Stimulated activated CD4-positive, alpha-beta T cell treated with anti-CD3 and anti-CD28 coated beads, Interleukin-2, amount 100 ng/mL, for 48 hours (primary cell): ENCODE data around the gene PSMB8.
"Not testable (repeated sequence)": the region's sequence is repeated elsewhere in the genome, so short reads cannot be mapped to it uniquely, and the experiment has no call there.

Source experiments
- DNase-seq, 2 donors: peaks; one replicate each; pipeline ENCODE4 v3.0.0-alpha.2; 2020

PSMB8 gene

DNA sequence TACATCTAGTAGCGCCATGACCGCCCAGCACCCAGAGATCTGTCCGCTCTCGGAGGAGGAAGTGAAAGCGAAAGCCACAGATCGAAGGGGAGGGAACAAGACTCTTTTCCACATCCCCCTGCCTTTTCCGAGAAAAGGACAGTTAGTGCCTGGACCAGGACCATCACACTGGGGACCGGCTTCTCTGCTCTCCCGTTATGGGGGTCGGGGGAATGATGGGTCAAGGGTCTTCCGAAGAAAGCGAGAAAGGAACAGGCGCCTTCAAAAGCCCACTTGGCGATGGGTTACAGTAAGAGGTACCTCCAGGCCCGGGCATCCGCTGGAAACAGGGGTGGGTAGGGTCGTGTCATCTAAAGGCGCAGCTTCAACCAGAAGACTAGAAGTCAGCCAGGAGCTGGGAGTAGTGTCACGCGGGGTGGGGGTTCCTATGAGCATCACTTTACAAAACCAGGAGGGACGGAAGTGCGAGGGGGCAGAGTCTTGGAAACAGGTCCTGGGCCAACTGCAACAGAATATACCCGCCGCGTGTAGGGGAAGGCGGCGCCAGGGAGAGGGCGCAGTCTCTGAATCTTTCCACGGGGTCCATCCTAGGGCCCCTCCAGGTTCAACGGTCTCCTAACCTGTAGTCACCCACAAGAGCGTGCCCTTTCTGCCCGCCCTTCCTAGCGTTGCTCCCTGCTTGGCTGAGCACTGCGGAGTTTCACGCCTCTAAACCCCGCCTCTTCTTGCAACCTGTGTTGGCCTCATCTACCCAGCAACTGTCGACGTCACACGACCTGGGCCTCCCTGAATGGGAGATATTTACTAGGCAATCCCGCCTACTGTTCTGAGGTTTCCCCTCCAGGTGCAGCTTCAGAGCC, at the start of gene PSMB8:
PSMB8 (minus strand) TSS at position 69 of the 860 bp plus-strand sequence; CDS start at position 18, 51 bp downstream.
- DNase-seq, result peak; percentile 92 to 98

- no peak for DNase-seq
Measured at GRCh38 chr6:32890831-32891230, 47.0 kb upstream of the PSMB8 start.

GRCh38 chr6:32889533-32889932, 45.7 kb upstream of the PSMB8 start:
- DNase-seq, result no peak

DNA sequence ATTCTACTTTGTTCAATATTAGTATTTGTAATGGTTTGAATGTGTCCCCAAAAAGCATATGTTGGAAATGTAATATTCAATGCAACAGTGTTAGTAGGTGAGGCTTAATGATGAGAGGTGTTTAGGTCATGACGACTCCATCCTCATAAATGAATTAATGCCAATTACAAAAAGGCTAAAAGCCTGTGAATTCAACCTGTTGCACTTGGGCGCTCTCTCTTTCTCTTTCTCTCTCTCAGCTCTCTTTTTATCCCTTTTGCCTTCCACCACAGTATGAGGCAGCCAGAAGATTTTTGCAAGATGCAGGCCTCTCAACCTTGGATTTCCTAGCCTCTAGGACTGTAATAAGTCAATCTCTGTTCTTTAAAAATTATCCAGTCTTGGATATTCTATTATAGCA, 44.7 kb upstream of the PSMB8 start:
- no peak for DNase-seq

- DNase-seq, result no peak
Measured at GRCh38 chr6:32887616-32888015, 43.8 kb upstream of the PSMB8 start.

DNA sequence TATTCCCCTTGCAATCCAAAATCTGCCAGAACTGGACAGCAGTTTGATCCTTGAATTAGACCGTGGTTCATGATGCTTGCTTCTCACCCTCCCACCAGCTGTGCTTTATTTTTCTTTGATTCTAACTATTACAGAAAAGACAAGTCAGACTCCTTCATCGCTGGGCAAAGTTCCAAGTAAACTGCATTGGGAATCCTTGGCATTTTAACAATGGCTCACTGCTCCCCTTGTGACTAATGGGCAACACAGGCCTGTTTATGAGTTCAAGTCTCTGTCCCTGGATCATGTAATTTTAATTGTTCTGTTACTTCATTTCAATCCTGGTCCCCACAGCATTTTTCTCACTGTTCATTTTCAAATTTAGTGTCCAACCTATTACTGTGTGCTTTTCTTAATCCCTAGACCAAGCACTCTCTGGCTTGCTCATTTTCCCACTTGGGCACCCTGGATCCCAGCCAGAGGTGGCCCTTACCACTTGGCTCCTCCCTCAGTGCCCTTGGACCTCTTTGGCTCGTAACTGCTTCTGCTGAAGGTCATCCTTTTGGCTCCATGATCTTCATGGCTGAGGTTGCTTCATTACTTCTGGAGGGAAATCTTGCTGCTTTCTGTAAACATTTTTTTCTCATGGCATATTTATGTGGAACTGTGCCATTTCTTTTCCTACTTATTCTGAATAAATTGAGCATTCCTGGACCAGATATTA, 43.0 kb upstream of the PSMB8 start:
- no peak for DNase-seq

DNA sequence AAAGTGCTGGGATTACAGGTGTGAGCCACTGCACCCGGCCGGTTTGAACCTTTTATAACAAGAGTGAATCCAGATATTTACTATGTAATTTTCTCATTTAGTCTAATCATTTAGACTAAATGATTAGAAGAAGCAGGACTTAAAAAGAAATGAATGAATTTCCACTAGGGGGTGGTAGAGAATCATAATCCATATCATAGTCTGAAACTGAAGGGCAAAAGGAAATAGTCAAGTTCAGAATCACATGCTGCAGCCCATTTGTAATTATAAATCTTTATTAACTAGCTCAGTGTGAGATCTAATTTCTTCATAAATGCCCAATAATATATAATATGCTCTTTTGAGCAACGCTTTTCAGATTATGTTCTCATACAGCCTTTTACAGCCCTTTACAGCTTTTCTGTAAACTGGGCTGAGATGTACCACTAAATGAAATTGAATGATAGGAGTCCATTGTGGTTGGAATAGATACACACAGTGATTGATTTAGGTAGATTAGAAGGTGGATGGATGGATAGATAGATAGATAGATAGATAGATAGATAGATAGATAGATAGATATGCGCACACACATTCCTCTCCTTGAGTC, 41.9 kb upstream of the PSMB8 start:
- no peak for DNase-seq

GRCh38 chr6:32883789-32884188, 39.9 kb upstream of the PSMB8 start:
- DNase-seq, result no peak

DNA sequence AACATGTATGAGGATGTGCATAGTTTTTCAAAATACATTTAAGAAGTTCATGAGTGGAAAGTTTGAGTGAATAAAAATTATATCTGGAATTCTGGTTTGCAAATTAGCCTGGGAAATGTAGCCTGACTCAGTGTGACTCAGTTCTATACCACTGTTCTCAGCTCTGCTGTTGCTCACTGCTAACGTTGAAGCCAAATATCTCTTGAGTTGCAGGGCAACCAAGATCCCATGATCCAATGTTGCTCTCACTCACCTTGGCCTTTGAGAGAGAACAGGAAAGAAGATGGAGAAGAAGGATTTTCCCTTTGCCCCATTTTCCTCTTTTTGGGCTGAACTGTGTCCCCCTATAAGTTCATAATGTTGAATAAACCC, 39.0 kb upstream of the PSMB8 start:
- DNase-seq, result no peak

DNA sequence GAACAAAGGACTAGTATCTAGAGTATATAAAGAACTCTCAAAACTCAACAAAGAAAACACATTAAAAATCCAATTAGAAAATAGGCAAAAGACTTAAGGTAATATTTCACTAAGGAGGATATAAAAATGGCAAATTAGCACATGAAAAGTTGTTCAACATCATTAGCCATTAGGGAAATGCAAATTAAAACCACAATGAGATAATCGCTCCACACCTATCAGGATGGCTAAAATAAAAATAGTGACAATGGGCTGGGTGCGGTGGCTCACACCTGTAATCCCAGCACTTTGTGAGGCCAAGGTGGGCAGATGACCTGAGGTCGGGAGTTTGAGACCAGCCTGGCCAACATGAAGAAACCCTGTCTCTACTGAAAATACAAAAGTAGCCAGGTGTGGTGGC, 37.1 kb upstream of the PSMB8 start:
- DNase-seq, result not testable (repeated sequence)

DNA sequence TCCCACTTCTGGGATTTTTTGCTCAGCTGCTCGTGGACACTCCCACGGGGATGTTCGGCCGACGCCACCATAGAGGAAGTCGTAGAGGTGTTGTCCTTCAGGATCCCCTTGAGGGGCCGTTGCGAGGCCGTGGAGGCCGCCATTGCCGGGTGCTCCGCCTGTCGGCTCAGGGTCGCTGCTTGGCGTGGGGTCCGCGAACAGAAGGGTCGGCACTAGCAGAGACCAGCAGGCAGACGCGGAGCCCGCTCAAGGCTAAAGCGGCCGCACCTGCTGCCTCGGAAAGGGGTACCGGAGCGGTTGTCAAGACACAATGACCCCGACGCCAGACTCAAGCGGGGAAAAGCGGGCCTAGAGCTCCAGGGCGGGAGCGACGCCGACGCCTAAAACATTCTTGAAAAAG, 35.8 kb upstream of the PSMB8 start:
- DNase-seq, result no peak

DNA sequence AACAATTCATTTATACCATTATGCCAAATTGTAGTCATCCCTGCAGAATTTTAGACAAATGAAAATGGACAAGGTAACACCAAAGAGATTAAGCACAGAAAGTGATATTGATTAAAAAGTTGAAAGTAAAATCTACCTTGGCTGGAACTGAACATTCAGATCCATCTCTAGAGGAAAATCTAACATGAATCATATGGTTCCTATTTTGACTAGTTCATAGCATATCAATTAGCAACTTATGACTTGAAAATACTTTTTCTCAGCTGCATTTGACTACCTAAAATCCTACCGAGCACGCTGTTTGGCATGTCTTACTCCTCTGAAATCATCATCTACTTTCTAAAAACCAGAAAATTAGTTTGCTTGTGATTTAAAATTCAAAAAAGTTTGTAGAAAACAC, 32.8 kb upstream of the PSMB8 start:
- no peak for DNase-seq

- not testable (repeated sequence) for DNase-seq
Measured at GRCh38 chr6:32873947-32874346, 30.1 kb upstream of the PSMB8 start.

- DNase-seq, result peak; percentile 91 to 92
Measured at GRCh38 chr6:32868257-32868788, 24.5 kb upstream of the PSMB8 start.

- no peak for DNase-seq
Measured at GRCh38 chr6:32867554-32868256, 23.9 kb upstream of the PSMB8 start.

DNA sequence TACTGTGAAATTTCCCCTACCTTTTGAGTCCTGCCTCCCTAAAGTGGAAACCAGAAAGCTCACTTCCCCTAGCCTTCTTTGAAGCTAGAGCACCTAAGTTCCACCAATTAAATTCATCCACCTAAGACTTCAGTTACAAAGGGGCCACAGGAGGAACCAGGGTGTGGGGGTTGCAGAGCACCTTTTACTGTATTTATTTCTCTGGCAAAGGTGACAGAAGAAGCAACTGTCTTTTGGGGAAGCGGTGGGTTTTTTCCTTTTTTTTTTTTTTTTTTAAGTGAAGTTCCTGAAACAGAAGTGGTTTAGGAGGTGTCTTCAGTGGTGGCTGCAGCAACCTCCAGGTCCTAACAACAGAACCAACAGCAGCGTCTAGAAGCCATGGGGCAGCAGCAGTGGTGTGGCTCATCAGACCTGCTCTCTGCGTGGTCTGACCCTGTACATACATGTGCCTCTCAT, 23.2 kb upstream of the PSMB8 start:
- DNase-seq, result no peak

GRCh38 chr6:32865724-32866443, 22.0 kb upstream of the PSMB8 start:
- DNase-seq, result no peak

DNA sequence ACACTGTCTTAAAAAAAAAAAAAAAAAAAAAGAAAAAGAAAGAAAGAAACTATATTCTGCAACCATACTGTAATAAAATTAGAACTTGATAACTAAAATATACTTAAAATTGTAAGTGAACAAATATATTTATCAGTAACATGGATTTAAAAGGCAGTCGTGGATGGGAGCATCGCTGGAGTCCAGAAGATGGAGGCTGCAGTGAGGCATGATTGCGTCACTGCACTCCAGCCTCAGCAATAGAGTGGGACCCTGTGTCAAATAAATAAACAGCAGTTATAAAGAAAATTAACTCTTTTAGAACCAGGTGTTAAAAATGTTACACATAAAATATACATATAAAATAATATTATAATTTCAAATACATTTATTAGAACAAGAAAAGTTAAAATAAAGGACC, 18.9 kb upstream of the PSMB8 start:
- DNase-seq, result no peak

- DNase-seq, result no peak
Measured at GRCh38 chr6:32860674-32861073, 16.8 kb upstream of the PSMB8 start.

DNA sequence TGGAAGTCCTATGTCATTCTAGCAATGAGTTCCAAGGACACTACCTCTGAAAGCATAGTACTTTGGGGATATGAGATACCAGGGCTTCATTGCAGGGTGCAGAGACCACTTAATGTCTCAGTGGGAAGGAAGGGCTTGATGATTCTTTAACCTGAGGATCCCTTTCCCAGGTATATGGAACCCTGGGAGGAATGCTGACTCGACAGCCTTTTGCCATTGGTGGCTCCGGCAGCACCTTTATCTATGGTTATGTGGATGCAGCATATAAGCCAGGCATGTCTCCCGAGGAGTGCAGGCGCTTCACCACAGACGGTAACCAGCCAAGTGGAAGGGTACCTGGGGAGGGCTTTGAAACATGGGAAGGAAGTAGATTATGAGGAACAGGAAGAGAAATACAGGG, 14.3 kb upstream of the PSMB8 start:
- no peak for DNase-seq

DNA sequence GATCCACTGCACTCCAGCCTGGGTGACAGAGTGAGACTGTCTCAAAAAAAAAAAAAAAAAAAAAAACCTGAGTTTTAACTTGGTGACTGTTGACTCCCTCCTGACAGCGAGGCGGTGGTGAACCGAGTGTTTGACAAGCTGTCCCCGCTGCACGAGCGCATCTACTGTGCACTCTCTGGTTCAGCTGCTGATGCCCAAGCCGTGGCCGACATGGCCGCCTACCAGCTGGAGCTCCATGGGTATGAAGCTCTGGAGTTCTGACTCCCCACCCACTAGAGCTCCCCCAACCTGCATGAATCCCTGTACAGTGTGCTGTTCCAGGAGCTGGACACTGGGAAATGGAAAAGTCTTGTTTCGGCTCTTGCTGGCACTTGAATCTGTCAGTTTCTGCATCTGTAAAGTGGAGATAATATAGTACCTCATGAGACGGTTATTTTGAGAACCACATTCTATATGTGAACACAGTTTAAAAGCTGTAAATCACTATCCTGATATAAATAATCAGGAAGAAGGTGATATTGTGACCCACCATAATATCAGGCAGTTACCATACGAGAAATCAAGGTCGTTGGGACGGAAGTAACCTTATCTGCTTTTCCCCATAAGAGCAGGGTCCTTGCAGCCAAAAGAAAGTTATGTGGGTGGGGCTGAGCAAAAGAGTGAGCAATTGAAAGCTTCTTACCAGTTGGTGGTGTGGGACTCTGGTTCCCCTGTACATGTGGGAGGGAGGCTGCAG, 13.5 kb upstream of the PSMB8 start:
- DNase-seq, result no peak
